H9 (cell line): Measurements from ENCODE around the gene NLGN4X. TPM values are rescaled to one million over a fixed set of nuclear protein-coding genes. Genes with fewer than 3 reads are reported as not detected.

Source experiments
- DNase-seq: peaks from one replicate; pipeline ENCODE4 v3.0.0-alpha.2; 2017
- H2AFZ ChIP-seq: one replicate; pipeline ENCODE4 v1.6.1; 2013; ENCODE audit warnings: mild to moderate bottlenecking, low read length, control low read depth, moderate library complexity
- H2AK5ac ChIP-seq: 2 replicates; pipeline ENCODE4 v1.6.1; 2013; ENCODE audit warnings: low read length, control low read depth, mixed read lengths; ENCODE audit not compliant: insufficient read length
- H2BK120ac ChIP-seq: one replicate; pipeline ENCODE4 v1.6.1; 2013; ENCODE audit warnings: low read depth, mild to moderate bottlenecking, low read length, control low read depth, inconsistent platforms; ENCODE audit not compliant: poor library complexity, severe bottlenecking
- H2BK12ac ChIP-seq: 2 replicates; pipeline ENCODE4 v1.6.1; 2013; ENCODE audit warnings: low read length, control low read depth, mixed read lengths, low read depth; ENCODE audit not compliant: insufficient read length
- H2BK15ac ChIP-seq: 2 replicates; pipeline ENCODE4 v1.6.1; 2013; ENCODE audit warnings: low read depth, low read length, control low read depth
- H2BK20ac ChIP-seq: one replicate; pipeline ENCODE4 v1.6.1; 2013; ENCODE audit warnings: low read depth, mild to moderate bottlenecking, low read length, control low read depth, inconsistent platforms; ENCODE audit not compliant: poor library complexity, severe bottlenecking
- H2BK5ac ChIP-seq: 2 replicates; pipeline ENCODE4 v1.6.1; 2013; ENCODE audit warnings: low read length, control low read depth, mixed read lengths; ENCODE audit not compliant: insufficient read length
- H3K14ac ChIP-seq: 2 replicates; pipeline ENCODE4 v1.6.1; 2013; ENCODE audit warnings: low read length, control low read depth; ENCODE audit not compliant: insufficient read depth
- H3K18ac ChIP-seq: 2 replicates; pipeline ENCODE4 v1.6.1; 2013; ENCODE audit warnings: low read depth, mild to moderate bottlenecking, mixed read lengths, low read length, control low read depth; ENCODE audit not compliant: insufficient read length
- H3K23ac ChIP-seq: 2 replicates; pipeline ENCODE4 v1.6.1; 2013; ENCODE audit warnings: low read length, control low read depth, mixed read lengths, low read depth; ENCODE audit not compliant: insufficient read length
- H3K23me2 ChIP-seq: 2 replicates; pipeline ENCODE4 v1.6.1; 2013; ENCODE audit warnings: low read depth, mild to moderate bottlenecking, mixed read lengths, low read length, control low read depth; ENCODE audit not compliant: insufficient read length, poor library complexity, severe bottlenecking
- H3K27ac ChIP-seq: 2 replicates; pipeline ENCODE4 v1.5.1; 2013; ENCODE audit warnings: low read length, control low read depth, mixed read lengths, low read depth; ENCODE audit not compliant: insufficient read length
- H3K27me3 ChIP-seq: 2 replicates; pipeline ENCODE4 v1.6.1; 2013; ENCODE audit warnings: low read length, control low read depth, inconsistent platforms; ENCODE audit not compliant: insufficient read depth
- H3K4ac ChIP-seq: 2 replicates; pipeline ENCODE4 v1.6.1; 2013; ENCODE audit warnings: low read depth, mild to moderate bottlenecking, control low read depth, inconsistent platforms, low read length, moderate library complexity
- H3K4me1 ChIP-seq: 2 replicates; pipeline ENCODE4 v1.6.1; 2013; ENCODE audit warnings: low read length, control low read depth, inconsistent platforms; ENCODE audit not compliant: insufficient read depth
- H3K4me2 ChIP-seq: 2 replicates; pipeline ENCODE4 v1.6.1; 2013; ENCODE audit warnings: low read length, control low read depth, mixed read lengths; ENCODE audit not compliant: insufficient read length, insufficient read depth
- H3K56ac ChIP-seq: 2 replicates; pipeline ENCODE4 v1.6.1; 2013; ENCODE audit warnings: low read depth, mild to moderate bottlenecking, mixed read lengths, low read length, control low read depth; ENCODE audit not compliant: insufficient read length
- H3K79me1 ChIP-seq: 2 replicates; pipeline ENCODE4 v1.6.1; 2013; ENCODE audit warnings: low read depth, mild to moderate bottlenecking, moderate library complexity, low read length, control low read depth, inconsistent platforms; ENCODE audit not compliant: insufficient read depth, poor library complexity, severe bottlenecking
- H3K79me2 ChIP-seq: 2 replicates; pipeline ENCODE4 v1.6.1; 2013; ENCODE audit warnings: low read length, control low read depth, inconsistent platforms; ENCODE audit not compliant: insufficient read depth
- H3K9ac ChIP-seq: 2 replicates; pipeline ENCODE4 v1.6.1; 2013; ENCODE audit warnings: low read length, control low read depth, mixed read lengths; ENCODE audit not compliant: insufficient read length; ENCODE audit errors: extremely low read depth
- H3K9me3 ChIP-seq: one replicate; pipeline ENCODE4 v1.6.1; 2013; ENCODE audit warnings: low read depth, low read length, inconsistent platforms; ENCODE audit not compliant: control insufficient read depth
- H3T11ph ChIP-seq: one replicate; pipeline ENCODE4 v1.6.1; 2013; ENCODE audit warnings: mild to moderate bottlenecking, low read length, control low read depth, inconsistent platforms
- H4K20me1 ChIP-seq: one replicate; pipeline ENCODE4 v1.6.1; 2013; ENCODE audit not compliant: control insufficient read depth, insufficient read length, insufficient read depth
- H4K5ac ChIP-seq: 2 replicates; pipeline ENCODE4 v1.6.1; 2013; ENCODE audit warnings: low read depth, mild to moderate bottlenecking, mixed read lengths, low read length, control low read depth; ENCODE audit not compliant: insufficient read length
- H4K8ac ChIP-seq: replicated peaks from 2 replicates; pipeline ENCODE4 v1.6.1; 2013; ENCODE audit warnings: low read length, control low read depth, mixed read lengths, low read depth; ENCODE audit not compliant: insufficient read length
- H4K91ac ChIP-seq: 2 replicates; pipeline ENCODE4 v1.6.1; 2013; ENCODE audit warnings: low read depth, mild to moderate bottlenecking, moderate library complexity, mixed read lengths, low read length, control low read depth; ENCODE audit not compliant: insufficient read length
- H3K27ac Mint-ChIP-seq, 3 experiments: 2 replicates in 2 of 3; 3 replicates in 1 of 3; pipeline ENCODE4 v1.8.0; 2020 to 2021; ENCODE audit warnings: mixed read lengths in 3 of 3, mild to moderate bottlenecking in 1 of 3, moderate library complexity in 1 of 3
- H3K27me3 Mint-ChIP-seq: 2 replicates; pipeline ENCODE4 v1.8.0; 2021; ENCODE audit warnings: low read depth, mild to moderate bottlenecking, moderate library complexity, mixed read lengths
- H3K36me3 Mint-ChIP-seq, 3 experiments: 2 replicates in 2 of 3; 3 replicates in 1 of 3; pipeline ENCODE4 v1.8.0; 2020 to 2021; ENCODE audit warnings: low read depth in 3 of 3, mixed read lengths in 3 of 3; ENCODE audit not compliant: insufficient read depth in 1 of 3
- H3K4me1 Mint-ChIP-seq, 2 experiments: 2 replicates each; pipeline ENCODE4 v1.8.0; 2020; ENCODE audit warnings: mixed read lengths in 2 of 2
- H3K4me3 Mint-ChIP-seq, 2 experiments: 2 replicates in 1 of 2; 3 replicates in 1 of 2; pipeline ENCODE4 v1.8.0; 2020 to 2021; ENCODE audit warnings: mild to moderate bottlenecking in 2 of 2, mixed read lengths in 2 of 2, moderate library complexity in 1 of 2
- H3K9me3 Mint-ChIP-seq, 2 experiments: 2 replicates in 1 of 2; 3 replicates in 1 of 2; pipeline ENCODE4 v1.8.0; 2020; ENCODE audit warnings: mild to moderate bottlenecking in 2 of 2, mixed read lengths in 2 of 2, moderate library complexity in 1 of 2
- CTCF ChIP-seq: fragments of 200-600 bp; sonication (generic); conservative IDR thresholded peaks from 3 replicates; pipeline ENCODE4 v1.8.0; 2021; ENCODE audit warnings: antibody characterized with exemption, mild to moderate bottlenecking
- WGBS: extraction: QIAGEN DNeasy Blood & Tissue Kit; methylation state at CpG from one replicate; pipeline ENCODE4 v1.1.7; 2013; ENCODE audit warnings: missing lambda C conversion rate, low lambda C conversion rate, mixed read lengths; ENCODE audit not compliant: insufficient read length; ENCODE audit errors: extremely low coverage; 5-methylcytosine and 5-hydroxymethylcytosine counted together
- total RNA-seq: library from RNA; stranded (reverse); gene quantifications from 2 replicates; pipeline ENCODE4 v1.2.1, GENCODE V29; 2021

The NLGN4X gene
- total RNA-seq, 1 experiment from 2014 or later: 111 TPM

- H4K8ac ChIP-seq: no peak overlapping the region
- Mint-ChIP-seq H3K9me3 (peaks cover 3% of the 10 kb centered on the region in 2 experiments; a peak in 4 of 5 replicates), H3K36me3 (no peaks in the 10 kb centered on the region; a peak in 1 of 7 replicates), H3K27me3 (no peaks in the 10 kb centered on the region), H3K4me3 (no peak overlapping the region), H3K27ac (no peak overlapping the region), H3K4me1 (peaks cover 24 to 26% of the 10 kb centered on the region in 2 experiments)
- H3K79me2 ChIP-seq: no peaks in the 10 kb centered on the region
- H3K18ac ChIP-seq: no peak overlapping the region
- no peak overlapping the region for H2AFZ ChIP-seq
- H3K79me1 ChIP-seq: no peaks in the 10 kb centered on the region
- no peak for DNase-seq
- no peaks in the 10 kb centered on the region for H3K23me2 ChIP-seq
- no peak overlapping the region for H3K4me2 ChIP-seq
- no peak overlapping the region for H3K14ac ChIP-seq
- no peak overlapping the region for H3T11ph ChIP-seq
- H3K4me1 ChIP-seq: peaks cover 9% of the 10 kb centered on the region; the same call in 1 of the 2 replicates
- no peaks in the 10 kb centered on the region for H3K27me3 ChIP-seq
- no peak overlapping the region for H3K9ac ChIP-seq
- H2AK5ac ChIP-seq: no peak overlapping the region
- no peaks in the 10 kb centered on the region for H4K20me1 ChIP-seq
- no peak overlapping the region for H4K5ac ChIP-seq
- no peaks in the 10 kb centered on the region for H3K9me3 ChIP-seq
- no peak overlapping the region for H2BK12ac ChIP-seq
- H3K23ac ChIP-seq: no peak overlapping the region
- no peak overlapping the region for H2BK20ac ChIP-seq
- no peak overlapping the region for H2BK120ac ChIP-seq
- no peak for TF ChIP-seq CTCF
- no peak overlapping the region for H3K4ac ChIP-seq
- H2BK5ac ChIP-seq: no peak overlapping the region
- H3K56ac ChIP-seq: no peak overlapping the region
- no peak overlapping the region for H3K27ac ChIP-seq
- no peak overlapping the region for H2BK15ac ChIP-seq
- WGBS: no CpG with 5 or more reads among the region's 7 CpGs
- H4K91ac ChIP-seq: no peak overlapping the region
These were observed 358.9 kb downstream of the NLGN4X start for GRCh38 chrX:5869786-5870185.
